Measurements from ENCODE around the gene FBRSL1.

Gene FBRSL1

DNA sequence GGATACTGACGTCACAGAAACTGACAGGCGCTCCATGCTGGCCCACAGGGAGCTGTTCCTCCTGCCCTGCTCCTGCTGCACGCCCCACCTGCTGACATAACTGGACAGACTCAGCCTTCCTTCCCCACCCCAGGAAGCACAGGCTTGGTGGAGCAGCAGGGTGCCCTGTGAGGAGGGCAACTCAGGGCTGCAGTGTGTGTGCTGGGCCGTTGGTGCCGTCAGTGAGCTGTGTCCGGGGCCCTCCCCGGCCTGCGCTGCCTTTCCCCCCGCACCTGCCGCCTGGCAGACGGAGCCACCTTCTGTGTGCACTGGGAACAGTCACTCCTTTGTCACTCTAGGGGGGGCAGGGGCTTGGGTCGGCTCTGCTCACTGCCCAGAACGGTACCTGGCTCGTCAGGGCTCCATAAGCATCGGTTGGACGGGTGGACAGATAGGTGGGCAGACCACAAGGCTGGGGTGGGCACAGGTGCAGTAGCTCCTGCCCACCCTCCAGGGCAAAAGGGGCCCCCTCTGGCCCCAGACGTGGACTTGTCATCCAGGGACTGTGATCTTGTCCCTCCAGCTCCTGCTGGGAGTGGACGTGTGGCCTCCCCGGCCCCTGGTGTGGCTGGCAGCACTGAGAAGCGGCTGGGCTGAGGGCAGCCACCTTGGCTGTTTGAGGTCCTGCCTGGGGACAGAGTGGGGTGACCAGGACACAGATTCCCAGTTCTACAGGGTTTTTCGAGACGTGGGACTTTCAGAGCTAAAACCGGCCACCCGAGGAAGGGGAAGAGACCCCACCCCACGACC, 32.8 kb downstream of the FBRSL1 start:
- TF ChIP-seq SIN3A (IDR thresholded peaks at IDR 0.05; ENCODE audit: borderline replicate concordance, insufficient read depth, low read length) (no peak), POLR2AphosphoS5 (IDR thresholded peaks at IDR 0.05; ENCODE audit: low read depth, low read length) (no peak), REST (IDR thresholded peaks at IDR 0.05; ENCODE audit: insufficient read depth in 1 of 2, low read depth in 2 of 2, low read length in 2 of 2) (no peak), FOXP2 (optimal IDR thresholded peaks at IDR 0.05; ENCODE audit: borderline replicate concordance, extremely low read depth, extremely low read length, insufficient read depth) (no peak)

DNA sequence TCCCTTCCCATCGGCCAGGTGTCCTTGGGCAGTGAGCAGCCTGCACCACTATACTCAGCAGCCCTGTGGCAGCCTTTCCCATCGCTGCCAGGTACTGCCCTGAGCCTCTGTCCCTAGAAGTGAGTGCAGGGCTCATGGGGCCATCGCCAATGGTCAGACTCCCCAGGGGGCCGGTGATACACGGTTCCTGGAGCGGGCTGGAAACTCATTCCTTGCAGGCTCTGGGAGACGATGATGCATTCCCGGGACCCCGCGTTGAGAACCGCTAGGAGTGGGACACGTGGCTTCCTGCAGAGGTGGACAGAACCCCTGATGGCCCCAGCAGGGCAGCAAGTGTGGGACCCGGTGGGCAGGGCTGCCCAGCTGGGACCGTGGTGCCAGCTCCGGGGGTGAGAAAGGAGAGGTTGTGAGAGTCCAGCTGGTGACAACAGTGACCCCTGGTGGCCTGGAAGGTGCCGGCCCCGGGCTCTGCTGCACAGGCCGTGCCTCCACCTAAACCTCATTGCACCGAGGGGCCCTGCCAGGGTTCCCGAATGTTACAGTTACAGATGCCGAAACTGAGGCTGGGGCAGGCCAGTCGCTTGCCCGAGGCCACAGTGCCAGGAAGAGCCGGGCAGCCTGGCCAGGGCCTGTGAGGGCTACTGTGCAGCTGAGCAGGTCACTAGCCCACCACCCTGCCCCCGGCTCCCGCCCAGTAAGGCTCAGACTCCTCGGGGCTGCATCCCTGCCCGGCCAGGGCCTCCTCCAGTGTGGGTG, 33.8 kb downstream of the FBRSL1 start:
- TF ChIP-seq SIN3A (IDR thresholded peaks at IDR 0.05; ENCODE audit: borderline replicate concordance, insufficient read depth, low read length): no peak
- TF ChIP-seq POLR2AphosphoS5 (IDR thresholded peaks at IDR 0.05; ENCODE audit: low read depth, low read length): no peak
- TF ChIP-seq FOXP2 (optimal IDR thresholded peaks at IDR 0.05; ENCODE audit: borderline replicate concordance, extremely low read depth, extremely low read length, insufficient read depth): peak; percentile 39
- no peak for TF ChIP-seq REST (IDR thresholded peaks at IDR 0.05; ENCODE audit: insufficient read depth in 1 of 2, low read depth in 2 of 2, low read length in 2 of 2)

GRCh38 chr12:132524405-132524804, 34.5 kb downstream of the FBRSL1 start:
- no peak for TF ChIP-seq SIN3A (IDR thresholded peaks at IDR 0.05; ENCODE audit: borderline replicate concordance, insufficient read depth, low read length)
- TF ChIP-seq TAF1 (IDR thresholded peaks at IDR 0.05; ENCODE audit: borderline replicate concordance, insufficient read depth, low read length): no peak
- TF ChIP-seq POLR2AphosphoS5 (IDR thresholded peaks at IDR 0.05; ENCODE audit: low read depth, low read length): no peak
- no peak for TF ChIP-seq REST (IDR thresholded peaks at IDR 0.05; ENCODE audit: insufficient read depth in 1 of 2, low read depth in 2 of 2, low read length in 2 of 2)
- no peak for TF ChIP-seq FOXP2 (optimal IDR thresholded peaks at IDR 0.05; ENCODE audit: borderline replicate concordance, extremely low read depth, extremely low read length, insufficient read depth)

DNA sequence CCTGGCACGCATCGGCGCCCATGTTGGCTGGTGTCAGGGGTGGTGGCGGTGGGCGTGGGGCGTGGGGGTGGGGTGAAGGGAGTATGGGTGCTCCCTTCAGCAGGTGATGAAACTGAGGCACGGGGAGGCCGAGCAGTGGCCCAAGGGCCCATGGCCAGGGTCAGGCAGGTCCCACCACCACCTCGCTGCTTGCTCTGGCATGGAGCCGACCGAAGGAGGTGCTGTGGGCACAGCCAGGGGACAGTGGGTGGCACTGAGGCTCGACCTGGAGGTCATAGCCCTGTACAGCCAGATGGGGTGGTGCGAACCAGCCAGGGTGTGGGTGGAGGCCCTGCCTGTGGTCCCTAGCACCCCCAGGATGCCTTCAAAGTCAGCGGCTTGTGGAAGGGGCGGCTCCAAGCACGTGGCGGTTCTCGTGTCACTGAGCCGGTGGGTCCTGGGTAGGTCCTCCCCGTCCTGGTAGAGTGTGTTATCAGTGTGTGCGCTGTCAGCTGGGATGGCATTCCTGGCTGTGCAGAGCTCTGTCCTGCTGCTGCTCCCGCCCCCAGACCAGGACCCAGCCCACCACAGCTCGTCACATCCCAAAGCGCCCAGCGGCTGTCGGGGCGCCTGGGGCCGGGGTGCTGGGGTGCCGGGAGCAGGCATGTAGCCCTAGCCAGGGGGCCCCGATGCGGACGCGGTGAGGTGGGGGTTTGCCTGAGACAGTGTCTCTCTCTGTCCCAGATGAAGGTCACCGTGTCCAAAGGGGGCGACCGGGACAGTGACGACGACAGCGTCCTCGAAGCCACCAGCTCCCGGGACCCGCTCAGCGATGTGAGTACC, 35.3 kb downstream of the FBRSL1 start:
- TF ChIP-seq POLR2AphosphoS5 (IDR thresholded peaks at IDR 0.05; ENCODE audit: low read depth, low read length) (no peak), REST (IDR thresholded peaks at IDR 0.05; ENCODE audit: insufficient read depth in 1 of 2, low read depth in 2 of 2, low read length in 2 of 2) (no peak), SIN3A (IDR thresholded peaks at IDR 0.05; ENCODE audit: borderline replicate concordance, insufficient read depth, low read length) (no peak), TAF1 (IDR thresholded peaks at IDR 0.05; ENCODE audit: borderline replicate concordance, insufficient read depth, low read length) (no peak), FOXP2 (optimal IDR thresholded peaks at IDR 0.05; ENCODE audit: borderline replicate concordance, extremely low read depth, extremely low read length, insufficient read depth) (no peak)

Data from PFSK-1 (cell line).